GM21528 (cell line): Measurements from ENCODE around the gene GREM2.

Experiments used
- ATAC-seq: cut with Tn5 transposase; IDR thresholded peaks from one replicate; pipeline ENCODE4 v1.9.1; 2021; ENCODE audit warnings: mild to moderate bottlenecking, moderate library complexity; ENCODE audit not compliant: unreplicated experiment, low FRiP score

GREM2 gene

DNA sequence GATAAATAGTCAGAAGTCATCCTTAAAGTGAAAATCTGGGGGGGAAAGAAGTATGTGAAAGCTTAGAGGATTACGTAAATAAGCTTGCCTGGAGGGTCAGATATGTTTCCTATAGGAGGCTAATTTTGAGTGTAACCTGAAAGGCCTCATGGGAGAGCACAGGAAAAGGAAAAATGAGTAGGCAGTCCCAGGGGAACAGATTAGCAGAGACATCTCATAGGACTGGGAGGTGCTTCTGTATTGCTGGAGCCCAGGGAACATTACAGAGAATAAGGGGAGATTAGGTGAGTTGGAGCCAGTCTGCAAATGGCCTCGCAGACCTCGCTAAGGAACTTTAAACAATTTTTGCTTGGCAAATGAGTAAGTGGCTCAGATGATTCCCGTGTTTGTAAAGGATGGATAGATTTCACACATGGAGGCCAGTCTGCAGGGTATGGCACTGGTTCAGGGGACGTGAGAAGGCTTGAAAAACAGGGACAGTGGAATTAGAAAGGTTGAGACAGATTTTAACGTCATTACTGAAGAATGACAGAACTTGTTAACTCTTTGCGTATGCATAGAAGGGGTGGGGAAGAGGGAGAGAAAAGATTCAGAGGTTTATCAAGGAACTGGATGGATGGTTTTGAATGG is 149.1 kb downstream of the GREM2 start:
- no peak for ATAC-seq

- no peak for ATAC-seq
Measured at GRCh38 chr1:240462277-240462676, 149.7 kb downstream of the GREM2 start.

GRCh38 chr1:240457203-240457602 is 154.8 kb downstream of the GREM2 start:
- no peak for ATAC-seq

- no peak for ATAC-seq
Measured at GRCh38 chr1:240455228-240455821, 156.6 kb downstream of the GREM2 start.

GRCh38 chr1:240445369-240445768 is 166.6 kb downstream of the GREM2 start:
- ATAC-seq: no peak

DNA sequence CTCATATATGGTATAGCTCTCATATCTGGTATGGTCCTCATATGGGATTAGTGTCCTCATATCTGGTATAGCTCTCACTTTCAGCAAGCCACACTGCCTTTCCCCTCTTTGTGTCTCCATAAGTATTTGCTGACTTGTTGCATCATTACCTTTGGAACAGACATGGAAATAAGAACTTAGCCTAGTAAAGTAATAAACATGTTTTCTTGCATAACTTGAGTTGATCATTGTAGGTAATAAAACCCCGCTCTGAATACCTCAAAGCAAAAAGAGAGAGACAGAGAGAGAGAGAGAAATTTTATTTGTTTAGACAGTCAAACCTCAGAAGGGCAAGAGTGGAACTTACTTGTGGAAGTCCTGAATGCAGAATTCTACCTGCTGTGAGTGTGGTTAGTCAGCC is 170.3 kb downstream of the GREM2 start:
- no peak for ATAC-seq
